Esophagus muscularis mucosa (tissue), 4 donors: ENCODE measurements around the gene TMEM134. TPM values are rescaled to one million over a fixed set of nuclear protein-coding genes. Genes with fewer than 3 reads are reported as not detected.
A peak's percentile ranks its signal among the peaks of the same experiment; 100 is the strongest.

Experiments used
- DNase-seq: peaks from one replicate; pipeline ENCODE4 v3.0.0-alpha.2; 2017; ENCODE audit errors: extremely low spot score
- H3K27ac ChIP-seq, 4 donors: fragments of 200-600 bp; sonication (generic); replicated peaks in 1 of 4; 1 replicate in 3 of 4; 2 replicates in 1 of 4; pipeline ENCODE4 v1.5.1; 2016 to 2019; ENCODE audit warnings: mild to moderate bottlenecking in 1 of 4
- H3K27me3 ChIP-seq, 4 donors: fragments of 200-600 bp; sonication (generic); one replicate each; pipeline versions ENCODE4 v1.5.1 to v1.6.0; 2016 to 2019
- H3K36me3 ChIP-seq, 4 donors: fragments of 200-600 bp; sonication (generic); one replicate each; pipeline ENCODE4 v1.5.1; 2016 to 2019
- H3K4me1 ChIP-seq, 4 donors: fragments of 200-600 bp; sonication (generic); one replicate each; pipeline ENCODE4 v1.5.1; 2016 to 2019
- H3K4me3 ChIP-seq, 4 donors: fragments of 200-600 bp; sonication (generic); 1 replicate in 2 of 4; 2 replicates in 2 of 4; pipeline ENCODE4 v1.5.1; 2016 to 2019; ENCODE audit warnings: mild to moderate bottlenecking in 4 of 4, moderate library complexity in 1 of 4
- H3K9me3 ChIP-seq, 4 donors: fragments of 200-600 bp; sonication (generic); 1 replicate in 3 of 4; 2 replicates in 1 of 4; pipeline ENCODE4 v1.5.1; 2016 to 2019
- CTCF ChIP-seq, 3 experiments: fragments of 200-600 bp in 2 of 3; fragments of 450-650 bp in 1 of 3; sonication (generic) in 2 of 3; IDR thresholded peaks; one replicate each; pipeline ENCODE4 v1.5.1; 2017 to 2019; ENCODE audit warnings: antibody characterized with exemption in 3 of 3, mild to moderate bottlenecking in 2 of 3, moderate library complexity in 1 of 3
- EP300 ChIP-seq: sonication (generic); formaldehyde crosslinking; IDR thresholded peaks from one replicate; pipeline ENCODE4 v1.6.1; 2017; ENCODE audit warnings: antibody characterized with exemption
- POLR2A ChIP-seq: fragments of 450-650 bp; IDR thresholded peaks from one replicate; pipeline ENCODE4 v1.6.1; 2017; ENCODE audit warnings: antibody characterized with exemption, moderate library complexity, mild to moderate bottlenecking, low read depth
- POLR2AphosphoS5 ChIP-seq, 2 donors: sonication (generic); formaldehyde crosslinking; IDR thresholded peaks; one replicate each; pipeline ENCODE4 v1.6.1; 2017; ENCODE audit warnings: antibody characterized with exemption in 2 of 2
- WGBS: methylation state at CpG from one replicate; pipeline ENCODE4 v1.1.5; 2018; 5-methylcytosine and 5-hydroxymethylcytosine counted together
- intact Hi-C: fragments of 100-400 bp; cut with DNase I; formaldehyde crosslinking; loops from one replicate; pipeline ENCODE4 v1.15.1; 2023
- total RNA-seq, 4 donors: library from RNA; depleted of rRNA; stranded (reverse); fragments of >200 nt; gene quantifications; one replicate each; pipeline versions ENCODE4 v1.1.0 to v1.2.1, GENCODE V29; 2016

The TMEM134 gene
- total RNA-seq, 4 donors from 2014 or later, result 36.1 to 48.7 (median 46.2) TPM

DNA sequence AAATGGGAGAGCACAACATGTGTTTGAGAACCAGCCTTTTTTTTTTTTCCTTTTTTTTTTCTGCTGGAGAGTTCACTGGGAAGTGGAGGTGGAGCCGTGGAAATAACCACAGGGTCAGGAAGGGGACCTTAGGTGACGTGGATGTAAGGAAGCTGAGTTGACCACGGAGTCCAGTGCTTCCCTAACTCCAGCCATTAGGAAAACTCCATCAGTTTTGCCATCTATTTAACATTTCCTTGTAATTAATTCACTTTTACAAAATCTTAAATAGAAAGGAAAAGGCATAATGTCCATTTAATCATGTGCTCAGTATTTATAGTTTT is 40.9 kb upstream of the TMEM134 start:
- TF ChIP-seq POLR2A (no peak), EP300 (no peak), CTCF (IDR thresholded peaks at IDR 0.05) (no peak), POLR2AphosphoS5 (IDR thresholded peaks at IDR 0.05) (no peak)
- WGBS, result 49% methylated on average over 3 of the region's 3 CpGs
- no peak for DNase-seq
- Histone ChIP-seq H3K36me3 (peaks cover 0 to 10% (median 9%) of the 10 kb centered on the region in 4 donors), H3K27ac (no peak overlapping the region), H3K4me1 (peaks cover 24 to 37% (median 36%) of the 10 kb centered on the region in 4 donors), H3K4me3 (no peak overlapping the region), H3K27me3 (peaks cover 0 to 30% (median 0%) of the 10 kb centered on the region in 4 donors), H3K9me3 (no peaks in the 10 kb centered on the region)
- intact Hi-C loops, result no loop called here

DNA sequence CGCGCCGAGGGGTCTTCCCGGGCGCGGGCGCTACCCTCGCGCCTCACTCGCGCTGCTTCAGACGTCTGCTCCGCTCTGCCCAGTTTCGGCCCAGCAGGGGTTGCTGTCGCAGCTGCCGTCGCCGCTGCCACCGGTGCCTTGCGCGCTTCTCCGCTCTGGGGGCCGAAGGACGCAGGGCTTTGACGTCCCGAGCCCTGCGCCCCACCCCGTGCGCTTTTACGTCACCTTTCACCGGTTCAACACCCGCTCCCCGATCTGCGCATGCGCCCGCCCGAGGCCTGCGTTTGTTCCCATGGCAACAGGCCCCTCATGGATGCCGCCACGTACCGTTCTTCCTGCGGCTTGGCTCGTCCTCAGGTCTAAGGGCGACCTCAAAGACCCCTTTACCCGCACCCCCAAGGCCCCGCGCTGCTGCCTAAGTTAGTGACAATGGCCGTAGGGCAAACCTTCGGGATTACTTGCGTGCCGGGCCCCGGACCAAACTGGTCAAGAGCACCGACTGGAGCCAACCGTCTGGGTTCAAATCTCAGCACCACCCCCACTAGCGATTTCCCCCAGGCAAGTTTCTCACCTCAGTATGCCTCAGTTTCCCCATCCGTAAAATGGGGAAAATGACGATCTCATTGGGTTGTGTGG is 39.6 kb upstream of the TMEM134 start:
- Histone ChIP-seq H3K27ac (peak overlapping the region; percentile 97 to 100 (median 98)), H3K9me3 (no peaks in the 10 kb centered on the region), H3K27me3 (peaks cover 0 to 36% (median 2%) of the 10 kb centered on the region in 4 donors), H3K4me3 (peak overlapping the region; percentile 72 to 93 (median 81)), H3K4me1 (peaks cover 25 to 51% (median 50%) of the 10 kb centered on the region in 4 donors), H3K36me3 (peaks cover 0 to 10% (median 9%) of the 10 kb centered on the region in 4 donors)
- DNase-seq, result peak; percentile 100
- WGBS, result 2% methylated on average over 21 of the region's 57 CpGs
- intact Hi-C loops, result loop anchor here (5.0 to 10.0 kb wide), 2 partner anchors 106 to 154 kb away; partner anchors contain the start of genes POLD4, PPP1CA and TBC1D10C
- TF ChIP-seq EP300 (no peak), POLR2A (peak; percentile 57), POLR2AphosphoS5 (IDR thresholded peaks at IDR 0.05) (peak in 1 of 2 donors; percentile 89)

- intact Hi-C loops, result loop anchor here (5.0 to 10.0 kb wide), 2 partner anchors 106 to 153 kb away; partner anchors contain the start of genes POLD4, PPP1CA and TBC1D10C
- WGBS, result 0% methylated on average over 24 of the region's 57 CpGs
- Histone ChIP-seq H3K4me3 (peak within 1 kb of the TSS; percentile 72 to 93 (median 81)), H3K4me1 (peaks cover 27 to 58% (median 54%) of the 10 kb centered on the region in 4 donors), H3K36me3 (peaks cover 0 to 10% (median 9%) of the 10 kb centered on the region in 4 donors), H3K9me3 (no peaks in the 10 kb centered on the region), H3K27ac (peak within 1 kb of the TSS; percentile 97 to 100 (median 98)), H3K27me3 (peaks cover 0 to 38% (median 3%) of the 10 kb centered on the region in 4 donors)
- peak; percentile 99 for DNase-seq
- TF ChIP-seq EP300 (no peak), POLR2AphosphoS5 (IDR thresholded peaks at IDR 0.05) (peak; percentile 85 to 96), POLR2A (peak; percentile 83), CTCF (IDR thresholded peaks at IDR 0.05) (peak in 1 of 3 experiments; percentile 7)
Measured at GRCh38 chr11:67507864-67508485, 38.9 kb upstream of the TMEM134 start, which contains the start of gene CDK2AP2. CDK2AP2 (minus strand) TSS chr11:67508162; CDS start chr11:67508082, 80 bp downstream.

- intact Hi-C loops, result loop anchor here (5.0 to 10.0 kb wide), 2 partner anchors 105 to 153 kb away; partner anchors contain the start of genes POLD4, PPP1CA and TBC1D10C
- WGBS, result 59% methylated on average over 10 of the region's 33 CpGs
- Histone ChIP-seq H3K27ac (peak overlapping the region; percentile 97 to 100 (median 98)), H3K9me3 (no peaks in the 10 kb centered on the region), H3K36me3 (peaks cover 0 to 12% (median 10%) of the 10 kb centered on the region in 4 donors), H3K4me3 (peak overlapping the region; percentile 72 to 93 (median 81)), H3K4me1 (peaks cover 27 to 60% (median 54%) of the 10 kb centered on the region in 4 donors), H3K27me3 (peaks cover 0 to 40% (median 3%) of the 10 kb centered on the region in 4 donors)
- no peak for DNase-seq
- no peak for TF ChIP-seq POLR2AphosphoS5 (IDR thresholded peaks at IDR 0.05)
- no peak for TF ChIP-seq POLR2A
- no peak for TF ChIP-seq CTCF (IDR thresholded peaks at IDR 0.05)
- TF ChIP-seq EP300, result no peak
Measured at GRCh38 chr11:67507242-67507863, 38.3 kb upstream of the TMEM134 start.
